GM12878 (cell line): ENCODE data around the gene ZNF658.
"Not testable (repeated sequence)": the region's sequence is repeated elsewhere in the genome, so short reads cannot be mapped to it uniquely, and the experiment has no call there.

Experiments used
- BCLAF1 ChIP-seq: fragments of 450-650 bp; IDR thresholded peaks from 2 replicates; pipeline ENCODE4 v1.6.1; 2017; ENCODE audit warnings: antibody characterized with exemption, mild to moderate bottlenecking, moderate library complexity
- CTCF ChIP-seq, 3 experiments: IDR thresholded peaks in 2 of 3; conservative IDR thresholded peaks in 1 of 3; 2 replicates each; pipeline ENCODE4 v1.5.1; 2011; ENCODE audit warnings: low read depth in 3 of 3, low read length in 3 of 3, mild to moderate bottlenecking in 3 of 3, control low read depth in 2 of 3, moderate library complexity in 2 of 3, inconsistent platforms in 1 of 3, mixed read lengths in 1 of 3; ENCODE audit not compliant: control insufficient read depth in 2 of 3, insufficient read depth in 1 of 3; ENCODE audit errors: extremely low read depth in 1 of 3
- DPF2 ChIP-seq: fragments of 450-650 bp; IDR thresholded peaks from 2 replicates; pipeline ENCODE4 v1.6.1; 2017; ENCODE audit warnings: mild to moderate bottlenecking
- NFYA ChIP-seq: IDR thresholded peaks from 2 replicates; pipeline ENCODE4 v1.6.1; 2011; ENCODE audit warnings: low read depth, mild to moderate bottlenecking, low read length, improper control_type of control experiment, borderline replicate concordance
- NR2F1 ChIP-seq: fragments of 450-650 bp; conservative IDR thresholded peaks from 2 replicates; pipeline ENCODE4 v1.6.1; 2017; ENCODE audit warnings: mild to moderate bottlenecking
- RFX5 ChIP-seq: IDR thresholded peaks from 2 replicates; pipeline ENCODE4 v1.6.1; 2011; ENCODE audit warnings: low read depth, low read length, improper control_type of control experiment
- TBL1XR1 ChIP-seq: IDR thresholded peaks from 2 replicates; pipeline ENCODE4 v1.6.1; 2012; ENCODE audit warnings: low read depth, low read length, improper control_type of control experiment

GRCh38 chr9:66901141-66901540 lies 616 bp downstream of the ZNF658 start:
- not testable (repeated sequence) for TF ChIP-seq DPF2; NFYA; TBL1XR1; CTCF (IDR thresholded peaks at IDR 0.05 in 2 of 3, conservative IDR thresholded peaks at IDR 0.05 in 1 of 3; ENCODE audit: control insufficient read depth in 2 of 3, extremely low read depth in 1 of 3, insufficient read depth in 1 of 3, low read depth in 3 of 3, low read length in 3 of 3); NR2F1; BCLAF1; RFX5
